SU-DHL-6 (cell line): ENCODE measurements around the gene TAF10.

Experiments used
- EZH2phosphoT487 ChIP-seq: fragments of 200-600 bp; sonication (generic), shearing (Covaris generic); conservative IDR thresholded peaks from 2 replicates; pipeline ENCODE4 v1.6.1; 2018; ENCODE audit warnings: mild to moderate bottlenecking, antibody characterized with exemption, low read length, moderate library complexity, mixed read lengths
- TF ChIP-seq, protein P1 (sequence below): fragments of 200-600 bp; sonication (generic); IDR thresholded peaks from one replicate; pipeline ENCODE4 v1.5.1; 2017; ENCODE audit warnings: antibody characterized with exemption, mild to moderate bottlenecking, low read length, moderate library complexity; ENCODE audit not compliant: insufficient read depth, poor library complexity, severe bottlenecking

DNA sequence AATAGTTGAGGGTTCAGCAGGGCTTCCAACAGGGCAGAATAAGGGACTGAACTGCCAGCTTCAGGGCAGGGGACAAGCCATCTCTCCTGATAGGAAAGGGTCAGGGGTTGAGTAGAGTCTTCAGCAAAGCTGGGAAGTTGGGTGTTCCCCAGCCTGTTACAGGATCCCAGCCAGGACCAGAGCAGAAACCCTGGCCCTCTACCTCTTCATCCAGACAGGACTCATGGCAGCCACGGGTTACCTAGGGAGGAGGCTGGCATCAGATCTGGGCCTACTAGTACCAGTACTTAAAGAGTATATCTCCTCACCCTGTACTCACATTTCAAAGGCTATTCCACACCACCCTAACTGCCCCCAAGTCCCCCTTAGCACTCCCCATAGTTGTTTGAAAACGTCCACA lies 2.4 kb upstream of the TAF10 start:
- TF ChIP-seq, protein P1, sequence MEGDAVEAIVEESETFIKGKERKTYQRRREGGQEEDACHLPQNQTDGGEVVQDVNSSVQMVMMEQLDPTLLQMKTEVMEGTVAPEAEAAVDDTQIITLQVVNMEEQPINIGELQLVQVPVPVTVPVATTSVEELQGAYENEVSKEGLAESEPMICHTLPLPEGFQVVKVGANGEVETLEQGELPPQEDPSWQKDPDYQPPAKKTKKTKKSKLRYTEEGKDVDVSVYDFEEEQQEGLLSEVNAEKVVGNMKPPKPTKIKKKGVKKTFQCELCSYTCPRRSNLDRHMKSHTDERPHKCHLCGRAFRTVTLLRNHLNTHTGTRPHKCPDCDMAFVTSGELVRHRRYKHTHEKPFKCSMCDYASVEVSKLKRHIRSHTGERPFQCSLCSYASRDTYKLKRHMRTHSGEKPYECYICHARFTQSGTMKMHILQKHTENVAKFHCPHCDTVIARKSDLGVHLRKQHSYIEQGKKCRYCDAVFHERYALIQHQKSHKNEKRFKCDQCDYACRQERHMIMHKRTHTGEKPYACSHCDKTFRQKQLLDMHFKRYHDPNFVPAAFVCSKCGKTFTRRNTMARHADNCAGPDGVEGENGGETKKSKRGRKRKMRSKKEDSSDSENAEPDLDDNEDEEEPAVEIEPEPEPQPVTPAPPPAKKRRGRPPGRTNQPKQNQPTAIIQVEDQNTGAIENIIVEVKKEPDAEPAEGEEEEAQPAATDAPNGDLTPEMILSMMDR = no peak
- TF ChIP-seq EZH2phosphoT487 = no peak
